Suprapubic skin (tissue), 4 donors: ENCODE data around the gene CACNA2D4.

Source experiments
- CTCF ChIP-seq, 2 donors: fragments of 200-600 bp in 1 of 2; fragments of 450-650 bp in 1 of 2; sonication (generic) in 1 of 2; IDR thresholded peaks; one replicate each; pipeline ENCODE4 v1.5.1; 2016 to 2019; ENCODE audit warnings: antibody characterized with exemption in 2 of 2, mild to moderate bottlenecking in 1 of 2, moderate library complexity in 1 of 2
- EP300 ChIP-seq: sonication (generic); formaldehyde crosslinking; IDR thresholded peaks from one replicate; pipeline ENCODE4 v1.6.1; 2017; ENCODE audit warnings: antibody characterized with exemption
- POLR2A ChIP-seq, 2 donors: fragments of 450-650 bp; IDR thresholded peaks; one replicate each; pipeline ENCODE4 v1.6.1; 2017; ENCODE audit warnings: antibody characterized with exemption in 2 of 2, mild to moderate bottlenecking in 2 of 2, moderate library complexity in 2 of 2
- POLR2AphosphoS5 ChIP-seq, 3 donors: sonication (generic); formaldehyde crosslinking; IDR thresholded peaks; one replicate each; pipeline ENCODE4 v1.6.1; 2017; ENCODE audit warnings: antibody characterized with exemption in 3 of 3

GRCh38 chr12:1890810-1891209 lies 27.6 kb downstream of the CACNA2D4 start:
- TF ChIP-seq CTCF (IDR thresholded peaks at IDR 0.05) (no peak), POLR2A (IDR thresholded peaks at IDR 0.05) (no peak), POLR2AphosphoS5 (IDR thresholded peaks at IDR 0.05) (no peak), EP300 (no peak)
